Naive thymus-derived CD4-positive, alpha-beta T cell (primary cell): ENCODE measurements around the gene TAOK2. TPM values are rescaled to one million over a fixed set of nuclear protein-coding genes. Genes with fewer than 3 reads are reported as not detected.

ENCODE experiments used
- polyA plus RNA-seq, 2 donors: library from polyadenylated mRNA; unstranded; fragments of 300-500 nt; fragmentation: Illumina TruSeq; gene quantifications; one replicate each; pipeline ENCODE4 v1.2.3, GENCODE V29; 2021
- total RNA-seq, 6 experiments: library from RNA in 5 of 6; stranded (reverse) in 5 of 6; gene quantifications; 1 replicate in 5 of 6; 2 replicates in 1 of 6; pipeline ENCODE4 v1.2.3 and lab custom pipeline; 2021 to 2026

TAOK2 gene
- total and polyA plus RNA-seq, 7 experiments from 2014 or later, result 2.9 to 48.5 (median 27.2) TPM

Other genes with a start within 250 kb of the TAOK2 start
- 100 to 1,000 TPM in 4 of 5 experiments, 10 to 100 TPM in 1; 63.9 to 228 (median 151) TPM for gene C16orf54, start 227.9 kb upstream of the TAOK2 start, total RNA-seq
- 10 to 100 TPM; 43.2 to 44.1 TPM for gene C16orf54, start 227.9 kb upstream of the TAOK2 start, polyA plus RNA-seq
- not detected for gene ZG16, start 195.6 kb upstream of the TAOK2 start, total RNA-seq
- not detected for gene ZG16, start 195.6 kb upstream of the TAOK2 start, polyA plus RNA-seq
- 100 to 1,000 TPM in 1 of 5 experiments, 10 to 100 TPM in 4; 62.5 to 141 (median 81.3) TPM for gene KIF22, start 183.1 kb upstream of the TAOK2 start, total RNA-seq
- gene KIF22, start 183.1 kb upstream of the TAOK2 start, polyA plus RNA-seq, result 10 to 100 TPM; 36.9 to 50.7 TPM
- gene MAZ, start 167.3 kb upstream of the TAOK2 start, total RNA-seq, result 100 to 1,000 TPM; 192 to 424 (median 259) TPM
- gene MAZ, start 167.3 kb upstream of the TAOK2 start, polyA plus RNA-seq, result 10 to 100 TPM; 36.9 to 44.5 TPM
- gene PRRT2, start 161.7 kb upstream of the TAOK2 start, total RNA-seq, result 1 to 10 TPM; 1.9 to 4.6 (median 2.8) TPM
- gene PRRT2, start 161.7 kb upstream of the TAOK2 start, polyA plus RNA-seq, result under 1 TPM in 1 of 2 donors, not detected in 1; 0.07 TPM
- gene PAGR1, start 157.7 kb upstream of the TAOK2 start, total RNA-seq, result 10 to 100 TPM; 17.5 to 42.0 (median 25.7) TPM
- 10 to 100 TPM; 54.0 to 62.6 TPM for gene PAGR1, start 157.7 kb upstream of the TAOK2 start, polyA plus RNA-seq
- 100 to 1,000 TPM; 130 to 221 (median 150) TPM for gene MVP, start 153.4 kb upstream of the TAOK2 start, total RNA-seq
- 100 to 1,000 TPM; 118 to 183 TPM for gene MVP, start 153.4 kb upstream of the TAOK2 start, polyA plus RNA-seq
- gene CDIPT, start 110.6 kb upstream of the TAOK2 start, total RNA-seq, result 10 to 100 TPM; 36.5 to 92.0 (median 69.9) TPM
- 100 to 1,000 TPM in 1 of 2 donors, 10 to 100 TPM in 1; 96.3 to 127 TPM for gene CDIPT, start 110.6 kb upstream of the TAOK2 start, polyA plus RNA-seq
- gene SEZ6L2, start 74.3 kb upstream of the TAOK2 start, total RNA-seq, result under 1 TPM in 1 of 5 experiments, not detected in 4; 0.19 TPM
- not detected for gene SEZ6L2, start 74.3 kb upstream of the TAOK2 start, polyA plus RNA-seq
- gene ASPHD1, start 73.4 kb upstream of the TAOK2 start, total RNA-seq, result under 1 TPM in 1 of 5 experiments, not detected in 4; 0.27 TPM
- not detected for gene ASPHD1, start 73.4 kb upstream of the TAOK2 start, polyA plus RNA-seq
- 10 to 100 TPM; 40.7 to 81.1 (median 45.9) TPM for gene KCTD13, start 47.6 kb upstream of the TAOK2 start, total RNA-seq
- 10 to 100 TPM in 1 of 2 donors, 1 to 10 TPM in 1; 8.7 to 15.9 TPM for gene KCTD13, start 47.6 kb upstream of the TAOK2 start, polyA plus RNA-seq
- 10 to 100 TPM; 64.3 to 89.7 (median 74.0) TPM for gene TMEM219, start 11.8 kb upstream of the TAOK2 start, total RNA-seq
- gene TMEM219, start 11.8 kb upstream of the TAOK2 start, polyA plus RNA-seq, result 100 to 1,000 TPM; 205 to 212 TPM
- gene HIRIP3, start 21.7 kb downstream of the TAOK2 start, total RNA-seq, result 10 to 100 TPM; 14.4 to 37.6 (median 17.2) TPM
- gene HIRIP3, start 21.7 kb downstream of the TAOK2 start, polyA plus RNA-seq, result 10 to 100 TPM; 22.6 to 32.9 TPM
- gene INO80E, start 22.4 kb downstream of the TAOK2 start, total RNA-seq, result 100 to 1,000 TPM in 2 of 5 experiments, 10 to 100 TPM in 3; 71.7 to 141 (median 95.8) TPM
- 1 to 10 TPM; 4.3 to 9.3 TPM for gene INO80E, start 22.4 kb downstream of the TAOK2 start, polyA plus RNA-seq
- under 1 TPM in 2 of 5 experiments, not detected in 3; 0.46 to 0.54 TPM for gene DOC2A, start 37.2 kb downstream of the TAOK2 start, total RNA-seq
- under 1 TPM in 1 of 2 donors, not detected in 1; 0.18 TPM for gene DOC2A, start 37.2 kb downstream of the TAOK2 start, polyA plus RNA-seq
- not detected for gene C16orf92, start 49.3 kb downstream of the TAOK2 start, total RNA-seq
- not detected for gene C16orf92, start 49.3 kb downstream of the TAOK2 start, polyA plus RNA-seq
- 1 to 10 TPM in 2 of 5 experiments, not detected in 3; 1.2 to 2.3 TPM for gene TLCD3B, start 57.4 kb downstream of the TAOK2 start, total RNA-seq
- not detected for gene TLCD3B, start 57.4 kb downstream of the TAOK2 start, polyA plus RNA-seq
- 1,000 to 10,000 TPM in 1 of 5 experiments, 100 to 1,000 TPM in 4; 356 to 1,619 (median 584) TPM for gene ALDOA, start 91.9 kb downstream of the TAOK2 start, total RNA-seq
- gene ALDOA, start 91.9 kb downstream of the TAOK2 start, polyA plus RNA-seq, result 1,000 to 10,000 TPM in 1 of 2 donors, 100 to 1,000 TPM in 1; 955 to 1,316 TPM
- gene PPP4C, start 102.1 kb downstream of the TAOK2 start, total RNA-seq, result 100 to 1,000 TPM in 2 of 5 experiments, 10 to 100 TPM in 3; 68.4 to 143 (median 86.0) TPM
- gene PPP4C, start 102.1 kb downstream of the TAOK2 start, polyA plus RNA-seq, result 100 to 1,000 TPM; 176 TPM
- gene TBX6, start 118.1 kb downstream of the TAOK2 start, total RNA-seq, result 1 to 10 TPM; 1.5 to 3.3 (median 1.6) TPM
- under 1 TPM in 1 of 2 donors, not detected in 1; 0.38 TPM for gene TBX6, start 118.1 kb downstream of the TAOK2 start, polyA plus RNA-seq
- gene YPEL3, start 122.3 kb downstream of the TAOK2 start, total RNA-seq, result 100 to 1,000 TPM in 3 of 5 experiments, 10 to 100 TPM in 2; 50.5 to 260 (median 130) TPM
- gene YPEL3, start 122.3 kb downstream of the TAOK2 start, polyA plus RNA-seq, result 100 to 1,000 TPM; 242 to 308 TPM
- gene GDPD3, start 139.7 kb downstream of the TAOK2 start, total RNA-seq, result 10 to 100 TPM in 4 of 5 experiments, 1 to 10 TPM in 1; 7.9 to 39.3 (median 12.3) TPM
- not detected for gene GDPD3, start 139.7 kb downstream of the TAOK2 start, polyA plus RNA-seq
- gene MAPK3, start 149.4 kb downstream of the TAOK2 start, total RNA-seq, result 10 to 100 TPM; 50.5 to 82.2 (median 64.3) TPM
- gene MAPK3, start 149.4 kb downstream of the TAOK2 start, polyA plus RNA-seq, result 1 to 10 TPM; 7.5 to 8.3 TPM
- gene CORO1A, start 209.7 kb downstream of the TAOK2 start, total RNA-seq, result 1,000 to 10,000 TPM in 1 of 5 experiments, 100 to 1,000 TPM in 4; 609 to 1,666 (median 826) TPM
- gene CORO1A, start 209.7 kb downstream of the TAOK2 start, polyA plus RNA-seq, result 1,000 to 10,000 TPM; 1,289 to 1,601 TPM
- 100 to 1,000 TPM in 1 of 5 experiments, 10 to 100 TPM in 4; 51.3 to 173 (median 69.8) TPM for gene BOLA2B, start 219.8 kb downstream of the TAOK2 start, total RNA-seq
- gene BOLA2B, start 219.8 kb downstream of the TAOK2 start, polyA plus RNA-seq, result 100 to 1,000 TPM; 168 to 205 TPM
- 10 to 100 TPM; 41.8 to 84.5 (median 49.5) TPM for gene SLX1A, start 220.0 kb downstream of the TAOK2 start, total RNA-seq
- 10 to 100 TPM; 36.4 to 40.0 TPM for gene SLX1A, start 220.0 kb downstream of the TAOK2 start, polyA plus RNA-seq
- gene SULT1A3, start 225.4 kb downstream of the TAOK2 start, total RNA-seq, result 10 to 100 TPM; 25.3 to 34.8 (median 32.8) TPM
- gene SULT1A3, start 225.4 kb downstream of the TAOK2 start, polyA plus RNA-seq, result 1 to 10 TPM in 1 of 2 donors, under 1 TPM in 1; 0.51 to 1.1 TPM